Stimulated activated naive CD8-positive, alpha-beta T cell treated with anti-CD3 and anti-CD28 coated beads, Interleukin-15, amount 100 ng/mL, for 72 hours (primary cell): ENCODE results near the gene CCDC134.

Experiments used
- ATAC-seq: fragments of 150-1000 bp; cut with Tn5 transposase; 2 replicates; pipeline ENCODE4 v1.10.0; 2021; ENCODE audit warnings: mild to moderate bottlenecking, moderate library complexity
- DNase-seq, 2 donors: peaks; one replicate each; pipeline ENCODE4 v3.0.0; 2021 to 2022
- H3K27ac Mint-ChIP-seq, 2 donors: one replicate each; pipeline ENCODE4 v1.8.0; 2022; ENCODE audit warnings: mild to moderate bottlenecking in 2 of 2, mixed read lengths in 2 of 2, moderate library complexity in 2 of 2
- H3K27me3 Mint-ChIP-seq: one replicate; pipeline ENCODE4 v1.8.0; 2022; ENCODE audit warnings: mixed read lengths
- H3K4me1 Mint-ChIP-seq: one replicate; pipeline ENCODE4 v1.8.0; 2022; ENCODE audit warnings: mild to moderate bottlenecking, mixed read lengths
- H3K4me3 Mint-ChIP-seq, 2 donors: one replicate each; pipeline ENCODE4 v1.8.0; 2022; ENCODE audit warnings: mild to moderate bottlenecking in 2 of 2, mixed read lengths in 2 of 2, moderate library complexity in 1 of 2
- H3K9me3 Mint-ChIP-seq, 2 donors: one replicate each; pipeline ENCODE4 v1.8.0; 2022; ENCODE audit warnings: mixed read lengths in 2 of 2

CCDC134 gene

GRCh38 chr22:41841085-41841712, 40.7 kb downstream of the CCDC134 start:
- Mint-ChIP-seq H3K27me3 (no peaks in the 10 kb centered on the region), H3K4me1 (peaks cover 79% of the 10 kb centered on the region), H3K27ac (no peak overlapping the region), H3K9me3 (no peaks in the 10 kb centered on the region), H3K4me3 (no peak overlapping the region)
- DNase-seq: no peak
- no peak for ATAC-seq

GRCh38 chr22:41842996-41843970, 42.8 kb downstream of the CCDC134 start:
- H3K4me3 Mint-ChIP-seq: no peak overlapping the region
- peak overlapping the region in 1 of 2 donors; percentile 57 for H3K27ac Mint-ChIP-seq
- peaks cover 77% of the 10 kb centered on the region for H3K4me1 Mint-ChIP-seq
- no peaks in the 10 kb centered on the region for H3K27me3 Mint-ChIP-seq
- no peaks in the 10 kb centered on the region for H3K9me3 Mint-ChIP-seq
- peak; percentile 96 for ATAC-seq
- DNase-seq: peak in 1 of 2 donors; percentile 23

- Mint-ChIP-seq H3K4me3 (no peak overlapping the region), H3K27ac (peak overlapping the region in 1 of 2 donors; percentile 27)
- no peak for ATAC-seq
These were observed 43.6 kb downstream of the CCDC134 start for GRCh38 chr22:41844036-41844435.

GRCh38 chr22:41844513-41844912, 44.0 kb downstream of the CCDC134 start:
- ATAC-seq (no peak), DNase-seq (no peak)
- Mint-ChIP-seq H3K27ac (peak overlapping the region; percentile 27 to 59), H3K4me1 (peaks cover 68% of the 10 kb centered on the region), H3K4me3 (no peak overlapping the region), H3K9me3 (no peaks in the 10 kb centered on the region), H3K27me3 (no peaks in the 10 kb centered on the region)

More at GRCh38 chr22:41844036-41844435, 43.6 kb downstream of the CCDC134 start:
- no peaks in the 10 kb centered on the region for H3K9me3 Mint-ChIP-seq
- H3K27me3 Mint-ChIP-seq: no peaks in the 10 kb centered on the region
- DNase-seq: no peak
- peaks cover 73% of the 10 kb centered on the region for H3K4me1 Mint-ChIP-seq

- Mint-ChIP-seq H3K4me1 (peaks cover 67% of the 10 kb centered on the region), H3K4me3 (no peak overlapping the region)
These were observed 45.1 kb downstream of the CCDC134 start for GRCh38 chr22:41845380-41846267.

GRCh38 chr22:41846268-41846987, 45.9 kb downstream of the CCDC134 start:
- ATAC-seq (no peak), DNase-seq (no peak)
- H3K4me3 Mint-ChIP-seq: no peak overlapping the region
- peaks cover 63% of the 10 kb centered on the region for H3K4me1 Mint-ChIP-seq
- H3K27ac Mint-ChIP-seq: no peak overlapping the region
- H3K9me3 Mint-ChIP-seq: no peaks in the 10 kb centered on the region
- H3K27me3 Mint-ChIP-seq: no peaks in the 10 kb centered on the region

More at GRCh38 chr22:41845380-41846267, 45.1 kb downstream of the CCDC134 start:
- ATAC-seq: no peak
- no peaks in the 10 kb centered on the region for H3K9me3 Mint-ChIP-seq
- no peaks in the 10 kb centered on the region for H3K27me3 Mint-ChIP-seq
- DNase-seq: no peak
- H3K27ac Mint-ChIP-seq: peak overlapping the region in 1 of 2 donors; percentile 59

- Mint-ChIP-seq H3K9me3 (no peaks in the 10 kb centered on the region), H3K27ac (peak overlapping the region in 1 of 2 donors; percentile 59), H3K4me1 (peaks cover 62% of the 10 kb centered on the region), H3K4me3 (no peak overlapping the region), H3K27me3 (no peaks in the 10 kb centered on the region)
- ATAC-seq: no peak
- DNase-seq: no peak
These were observed 46.8 kb downstream of the CCDC134 start for GRCh38 chr22:41847300-41847699.

GRCh38 chr22:41848468-41848867, 48.0 kb downstream of the CCDC134 start:
- DNase-seq: no peak
- Mint-ChIP-seq H3K9me3 (no peaks in the 10 kb centered on the region), H3K4me3 (no peak overlapping the region), H3K4me1 (peaks cover 62% of the 10 kb centered on the region), H3K27ac (no peak overlapping the region), H3K27me3 (no peaks in the 10 kb centered on the region)
- ATAC-seq: no peak

GRCh38 chr22:41856469-41856868, 56.0 kb downstream of the CCDC134 start:
- H3K27ac Mint-ChIP-seq: peak overlapping the region; percentile 39 to 44
- H3K4me1 Mint-ChIP-seq: peaks cover 71% of the 10 kb centered on the region
- H3K4me3 Mint-ChIP-seq: peak overlapping the region in 1 of 2 donors; percentile 42
- DNase-seq: no peak
- H3K27me3 Mint-ChIP-seq: no peaks in the 10 kb centered on the region
- ATAC-seq: no peak
- no peaks in the 10 kb centered on the region for H3K9me3 Mint-ChIP-seq

- DNase-seq (peak; percentile 65 to 83), ATAC-seq (peak; percentile 71)
- Mint-ChIP-seq H3K9me3 (no peaks in the 10 kb centered on the region), H3K4me3 (peak overlapping the region; percentile 42 to 60), H3K27ac (peak overlapping the region; percentile 54 to 89), H3K4me1 (peaks cover 73% of the 10 kb centered on the region), H3K27me3 (no peaks in the 10 kb centered on the region)
These were observed 56.8 kb downstream of the CCDC134 start for GRCh38 chr22:41857155-41857859.

- Mint-ChIP-seq H3K9me3 (no peaks in the 10 kb centered on the region), H3K4me3 (peak overlapping the region; percentile 60), H3K27ac (peak overlapping the region; percentile 54 to 87), H3K4me1 (peaks cover 75% of the 10 kb centered on the region), H3K27me3 (no peaks in the 10 kb centered on the region)
- no peak for DNase-seq
- ATAC-seq: no peak
These were observed 57.4 kb downstream of the CCDC134 start for GRCh38 chr22:41857860-41858199.

- no peaks in the 10 kb centered on the region for H3K27me3 Mint-ChIP-seq
- H3K4me1 Mint-ChIP-seq: peaks cover 84% of the 10 kb centered on the region
- DNase-seq (peak; percentile 59 to 69), ATAC-seq (peak; percentile 75)
- peak overlapping the region; percentile 85 to 90 for H3K4me3 Mint-ChIP-seq
- no peaks in the 10 kb centered on the region for H3K9me3 Mint-ChIP-seq
- H3K27ac Mint-ChIP-seq: peak overlapping the region; percentile 99 to 100
These were observed 61.7 kb downstream of the CCDC134 start for GRCh38 chr22:41862160-41862529.

- DNase-seq (peak; percentile 68 to 78), ATAC-seq (peak; percentile 85)
- peaks cover 79% of the 10 kb centered on the region for H3K4me1 Mint-ChIP-seq
- peak overlapping the region; percentile 99 to 100 for H3K27ac Mint-ChIP-seq
- H3K27me3 Mint-ChIP-seq: no peaks in the 10 kb centered on the region
- H3K9me3 Mint-ChIP-seq: no peaks in the 10 kb centered on the region
- H3K4me3 Mint-ChIP-seq: peak overlapping the region; percentile 85 to 90
These were observed 62.2 kb downstream of the CCDC134 start for GRCh38 chr22:41862530-41863266.

- DNase-seq: no peak
- Mint-ChIP-seq H3K4me1 (peaks cover 72% of the 10 kb centered on the region), H3K4me3 (peak overlapping the region; percentile 85 to 90)
These were observed 63.0 kb downstream of the CCDC134 start for GRCh38 chr22:41863472-41863871.

More at GRCh38 chr22:41863472-41863871, 63.0 kb downstream of the CCDC134 start:
- H3K27me3 Mint-ChIP-seq: no peaks in the 10 kb centered on the region
- H3K27ac Mint-ChIP-seq: peak overlapping the region; percentile 99 to 100
- no peak for ATAC-seq
- no peaks in the 10 kb centered on the region for H3K9me3 Mint-ChIP-seq
